ENCODE data around the gene CTNNA3.

CTNNA3 gene

DNA sequence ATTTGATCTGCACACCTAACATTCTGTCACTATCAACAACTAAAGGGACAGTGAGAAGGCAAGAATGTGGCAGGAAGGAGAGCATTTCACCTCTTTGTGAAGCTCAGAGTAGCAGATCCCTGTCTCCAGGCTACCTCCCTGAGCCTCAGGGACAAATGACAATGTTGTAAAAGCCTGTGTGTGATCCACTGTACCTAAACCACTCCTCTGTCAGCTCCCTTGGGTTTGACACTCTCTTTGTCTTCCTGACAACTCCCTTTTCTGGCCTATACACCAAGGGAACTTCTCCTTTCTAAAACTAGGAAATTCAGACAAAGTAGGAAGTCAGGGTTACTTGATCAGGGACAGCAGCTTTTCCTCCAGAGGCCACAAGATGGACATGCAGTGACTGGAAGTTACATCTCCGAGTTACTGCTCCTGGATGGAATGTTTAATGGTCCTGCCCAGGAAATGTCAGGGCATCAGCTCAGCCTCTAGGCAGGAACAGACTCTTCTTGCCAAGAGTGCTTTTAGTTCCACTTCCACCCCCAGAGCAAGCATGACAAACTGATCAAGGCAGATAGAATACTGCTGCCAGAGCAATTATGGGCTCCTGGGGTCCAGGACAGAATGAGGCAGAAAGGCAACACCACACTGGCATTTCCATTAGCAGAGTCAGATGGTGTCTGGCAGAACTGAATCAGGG is 1784.7 kb downstream of the CTNNA3 start:
- no peak for DNase-seq (ENCODE audit: low read depth)

DNA sequence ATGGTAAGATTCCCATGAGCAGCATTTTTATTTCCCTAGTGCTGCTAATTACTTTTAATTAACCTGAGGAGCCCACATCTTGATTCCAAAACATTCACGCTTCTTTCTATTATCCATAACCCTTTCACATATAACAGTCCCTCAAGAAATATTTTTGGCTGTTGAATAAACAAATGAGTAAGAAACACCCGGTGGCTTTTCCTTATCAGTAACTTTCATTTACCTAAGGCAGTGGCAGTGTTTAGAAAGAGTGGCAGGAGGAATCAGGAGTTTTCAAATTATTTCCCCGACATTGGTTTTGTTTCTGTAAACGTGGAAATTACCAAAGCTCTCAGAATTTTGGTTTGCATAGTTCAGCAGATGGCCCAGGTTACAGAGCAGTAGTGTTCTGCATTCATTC is 1785.8 kb downstream of the CTNNA3 start:
- no peak for DNase-seq (ENCODE audit: low read depth)

DNA sequence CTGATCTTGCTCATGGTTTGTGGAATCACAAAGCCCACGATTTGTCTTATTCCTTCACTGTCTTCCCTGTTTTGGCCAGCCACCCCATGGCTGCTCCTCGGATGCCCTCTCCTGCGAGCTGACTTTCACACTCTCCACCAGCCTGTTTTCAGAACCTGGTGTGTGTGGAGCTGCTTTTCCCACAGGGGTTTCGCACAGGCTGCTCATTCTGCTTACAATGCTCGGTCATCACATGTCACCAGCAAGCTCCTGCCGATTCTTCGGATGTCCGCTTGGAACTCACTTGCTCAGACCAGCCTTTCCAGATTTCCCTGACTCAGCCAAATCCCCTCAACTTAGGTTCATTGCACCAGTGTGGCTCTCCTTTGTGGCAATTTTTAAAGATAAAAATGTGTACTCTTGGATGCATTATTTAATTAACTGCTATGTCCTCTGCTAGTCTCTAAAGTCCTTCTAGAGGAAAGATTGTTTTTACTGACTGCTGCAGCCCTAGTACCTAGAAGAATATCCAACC is 1788.7 kb downstream of the CTNNA3 start:
- no peak for DNase-seq (ENCODE audit: low read depth)

DNA sequence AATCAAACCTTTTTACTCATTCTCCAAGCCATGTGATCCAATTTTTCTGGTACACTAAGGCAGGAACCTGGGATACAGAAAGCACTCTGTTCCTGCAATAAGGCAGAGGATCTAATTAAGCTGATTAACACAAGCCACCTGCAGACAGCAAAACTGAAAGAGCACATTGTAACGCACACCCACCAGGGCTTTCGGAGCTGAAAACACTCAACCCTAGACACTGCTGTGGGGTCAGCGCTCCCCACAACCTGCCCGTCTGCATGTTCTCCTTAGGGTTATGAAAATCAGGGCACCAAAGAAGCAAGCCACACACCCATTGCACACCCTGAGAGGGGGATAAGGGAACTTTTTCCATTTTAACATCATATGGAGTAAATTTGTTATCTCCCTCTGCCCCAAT is 1792.4 kb downstream of the CTNNA3 start:
- no peak for DNase-seq (ENCODE audit: low read depth)

DNA sequence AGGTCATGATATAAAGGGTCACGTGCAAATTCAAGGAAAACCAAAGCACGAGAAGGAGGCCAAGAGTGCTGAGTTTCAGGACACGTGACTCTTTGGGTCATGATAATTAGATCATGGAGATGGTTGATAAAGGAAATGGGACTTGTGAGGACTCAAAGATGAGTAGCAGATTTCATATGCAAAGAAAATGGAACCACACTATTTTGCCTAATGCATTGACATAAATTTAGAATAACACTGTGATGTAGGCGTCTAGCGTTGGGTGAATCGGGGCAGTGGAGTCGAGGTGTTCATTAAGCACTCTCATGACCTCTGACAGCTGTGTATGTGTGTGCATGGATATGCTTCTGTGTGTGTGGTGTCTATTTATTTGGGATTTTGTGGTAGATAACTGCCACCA is 1795.7 kb downstream of the CTNNA3 start:
- DNase-seq (ENCODE audit: low read depth) = no peak

DNA sequence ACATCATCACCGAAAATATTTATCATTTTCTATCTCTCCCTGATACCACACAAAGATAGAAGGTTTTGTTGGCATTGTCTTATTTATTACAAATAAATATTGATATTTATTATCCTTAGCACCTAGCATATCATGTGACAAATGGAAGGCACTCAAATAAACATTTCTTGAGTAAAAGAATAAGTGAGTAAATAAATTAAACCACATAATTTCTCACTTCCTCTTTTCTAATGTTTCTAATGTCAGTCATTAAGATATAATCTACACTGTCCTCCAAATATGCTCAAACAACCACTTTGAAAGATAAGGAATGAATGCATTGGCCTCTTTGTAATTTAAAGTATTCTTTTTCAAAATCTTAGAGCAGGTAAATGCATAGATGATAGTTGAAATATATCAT is 1797.9 kb downstream of the CTNNA3 start:
- no peak for DNase-seq (ENCODE audit: low read depth)

DNA sequence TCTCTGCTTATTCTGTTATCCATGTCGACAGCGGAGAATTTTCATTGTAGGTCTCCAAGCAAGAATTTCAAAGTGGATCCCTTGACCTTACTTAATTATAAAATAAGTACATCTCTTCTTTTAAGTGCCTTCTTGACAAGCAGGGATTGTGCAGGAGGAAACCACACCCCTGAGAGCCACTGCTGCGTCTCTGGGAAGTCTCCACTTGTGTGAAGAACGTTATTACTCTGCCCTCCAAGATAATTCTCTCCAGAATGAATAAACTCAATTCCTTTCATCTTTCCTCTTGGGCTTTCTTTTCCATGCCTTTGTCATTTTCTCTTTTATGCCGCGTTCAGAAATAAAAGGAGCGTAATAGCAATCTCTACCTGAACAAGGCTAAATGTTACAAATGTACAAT is 1801.0 kb downstream of the CTNNA3 start:
- no peak for DNase-seq (ENCODE audit: low read depth)

DNA sequence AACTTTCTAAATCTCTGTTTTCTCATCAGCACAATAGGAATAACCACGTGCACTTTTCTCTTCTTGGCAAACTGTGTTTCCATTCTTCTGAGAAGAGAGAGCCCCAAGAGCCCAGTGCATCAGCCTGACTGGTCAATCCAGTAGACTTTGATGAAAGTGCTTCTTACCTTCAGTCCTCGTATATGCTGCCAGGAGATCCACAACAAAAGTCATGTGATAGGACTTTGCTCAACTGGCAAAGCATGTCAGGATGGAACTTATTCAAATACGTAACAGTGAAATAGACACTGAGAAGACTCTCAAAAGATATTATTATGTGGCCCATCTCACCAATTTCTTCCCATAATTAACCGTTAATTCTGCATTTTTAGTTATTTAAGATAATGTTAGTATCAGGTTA is 1801.6 kb downstream of the CTNNA3 start:
- no peak for DNase-seq (ENCODE audit: low read depth)

DNA sequence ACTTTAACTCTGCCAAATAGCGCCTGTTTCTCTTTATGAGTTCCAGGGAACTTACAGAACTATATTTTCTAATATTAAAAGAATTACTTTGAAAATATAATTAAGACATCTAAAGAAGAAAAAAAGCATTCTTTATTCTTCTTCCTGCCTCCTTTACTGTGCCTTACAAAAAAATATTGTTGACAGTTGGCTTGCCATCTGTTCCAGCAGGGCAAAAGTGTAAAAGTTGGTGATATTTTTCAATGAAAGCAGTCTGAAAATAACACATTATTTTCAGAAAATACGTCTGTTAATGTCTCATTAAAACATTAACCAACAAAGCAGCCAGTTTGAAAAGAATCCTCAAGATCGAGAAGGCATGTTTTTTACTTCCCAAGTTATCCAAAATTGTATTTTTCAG is 1802.3 kb downstream of the CTNNA3 start:
- no peak for DNase-seq (ENCODE audit: low read depth)

DNA sequence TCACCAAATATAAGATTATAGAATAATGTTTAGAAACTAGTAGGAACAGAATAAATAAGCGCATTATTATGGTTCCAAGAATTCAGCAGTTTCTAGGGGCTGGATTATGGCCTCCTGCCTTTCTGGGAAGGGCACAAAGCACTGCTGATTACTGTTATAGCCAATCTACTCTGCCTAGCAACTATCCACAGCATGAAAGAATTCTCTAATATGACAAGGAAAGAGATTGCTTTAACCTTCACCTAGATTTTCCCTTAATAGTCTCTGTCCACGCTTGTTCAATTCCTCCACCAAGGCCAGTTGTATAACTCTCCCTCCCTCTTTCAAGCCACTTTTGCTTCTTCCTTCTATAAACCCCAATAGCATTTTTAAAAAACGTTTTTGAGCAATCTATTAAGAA is 1803.7 kb downstream of the CTNNA3 start:
- DNase-seq (ENCODE audit: low read depth) = no peak

DNA sequence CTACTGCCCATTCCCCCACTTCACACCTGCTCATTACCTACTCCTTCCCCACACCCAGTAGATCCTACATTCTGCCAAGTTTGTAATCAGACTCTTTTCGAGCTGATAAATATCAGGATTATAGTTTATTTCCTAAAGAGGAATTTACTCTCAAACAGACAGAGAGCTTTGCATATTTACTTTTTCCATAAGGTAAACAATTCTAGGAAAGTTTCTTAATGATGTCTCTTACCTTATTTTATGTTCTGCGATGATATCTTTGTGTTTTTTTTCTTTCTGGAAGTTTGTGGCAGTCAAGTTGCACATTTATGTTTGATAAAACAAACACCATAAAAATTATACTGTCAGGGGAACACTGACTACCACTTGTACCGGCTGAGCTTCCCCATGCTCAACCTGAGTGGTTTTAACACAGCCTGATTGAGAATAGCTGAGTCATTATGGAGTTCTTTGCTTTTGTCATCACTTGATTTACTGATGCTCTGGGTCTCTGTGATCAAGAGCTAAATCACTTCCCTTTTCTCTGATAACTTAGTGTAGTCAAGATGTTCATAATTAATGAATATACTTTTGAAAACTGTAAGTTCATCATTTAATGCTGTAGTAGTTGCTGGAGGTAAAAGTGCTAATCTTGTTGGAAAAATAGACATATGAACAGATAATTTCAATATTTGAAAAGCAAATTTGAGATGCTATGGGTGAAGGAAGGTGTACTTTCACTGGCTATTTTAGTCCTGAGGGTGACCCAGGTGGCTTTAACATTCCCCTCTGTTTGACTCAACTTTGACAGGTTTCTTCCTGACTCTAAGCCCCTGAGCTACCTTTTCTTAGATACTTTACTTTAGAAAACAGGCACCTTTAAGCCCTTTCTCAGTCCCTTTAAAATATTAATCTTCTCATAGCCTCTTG is 1804.7 kb downstream of the CTNNA3 start:
- DNase-seq (ENCODE audit: low read depth) = no peak

DNA sequence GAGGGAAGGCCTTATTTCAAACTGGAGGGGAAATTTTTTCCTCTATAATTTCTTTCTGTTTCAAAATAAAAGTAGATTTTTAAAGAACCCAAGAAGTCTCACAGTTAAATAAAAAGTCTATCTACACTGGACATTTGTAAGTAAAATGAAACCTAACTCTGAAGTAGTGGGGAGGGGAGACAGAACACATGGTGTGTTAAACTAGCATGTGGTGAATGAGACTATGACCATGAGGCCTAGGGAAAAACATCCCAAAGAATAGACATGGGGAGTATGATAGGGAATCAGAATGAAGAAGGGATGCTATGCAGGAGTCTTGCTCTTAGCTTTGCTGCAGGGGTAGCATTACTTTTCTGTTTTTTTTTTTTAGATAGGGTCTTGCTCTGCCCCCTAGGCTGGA is 1831.5 kb downstream of the CTNNA3 start:
- no peak for DNase-seq (ENCODE audit: low read depth)

DNA sequence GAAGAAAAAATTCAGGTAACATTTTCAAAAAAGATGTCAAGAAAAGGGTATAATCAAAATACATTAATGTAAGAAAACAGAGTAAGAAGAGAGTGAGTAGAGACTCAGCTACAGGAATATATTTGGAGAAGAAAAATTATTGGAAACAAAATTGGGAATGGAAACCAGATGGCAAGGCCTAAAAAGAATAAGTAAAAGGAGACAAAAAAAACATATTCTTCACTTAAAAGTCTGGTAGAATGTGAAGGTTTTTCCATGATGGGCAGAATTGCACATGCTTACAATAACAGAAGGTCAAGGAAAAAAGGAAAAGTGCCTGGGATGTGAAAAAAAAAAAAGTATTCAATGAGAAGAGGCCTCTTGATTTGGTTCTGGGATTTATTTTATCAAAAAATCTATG is 1832.0 kb downstream of the CTNNA3 start:
- no peak for DNase-seq (ENCODE audit: low read depth)
